Left cardiac atrium (tissue), 4 donors: Measurements from ENCODE around the gene HOXC6. TPM values are rescaled to one million over a fixed set of nuclear protein-coding genes. Genes with fewer than 3 reads are reported as not detected.

Experiments used
- ATAC-seq, 2 donors: fragments of 200-7000 bp; cut with Tn5 transposase; one replicate each; pipeline ENCODE4 v1.9.1; 2020; ENCODE audit warnings: mild to moderate bottlenecking in 2 of 2, moderate library complexity in 2 of 2
- DNase-seq: peaks from one replicate; pipeline ENCODE4 v3.0.0-alpha.2; 2020
- intact Hi-C, 2 donors: fragments of 100-400 bp; cut with DNase I; formaldehyde crosslinking; loops; one replicate each; pipeline versions ENCODE4 v1.14.1 to v1.15.1; 2022 to 2023
- total RNA-seq, 2 donors: library from RNA; stranded (reverse); fragmentation: NEBNext Ultra II Directional; extraction: Animal tissue kit (Norgen Biotek cat#: 25700); gene quantifications; one replicate each; pipeline ENCODE4 v1.2.1, GENCODE V29; 2021
- donor health status: DM: no; HTN: yes; CAD: no.
- donor health status: DM: no; HTN: yes; CAD: no; lungs with severe emphysema.
- donor health status: DM: yes; HTN: yes; CAD: no.
- donor health status: Dilated cardiomyopathy.

The HOXC6 gene
- total RNA-seq, 2 donors from 2014 or later: 0.50 TPM; not detected in 1

DNA sequence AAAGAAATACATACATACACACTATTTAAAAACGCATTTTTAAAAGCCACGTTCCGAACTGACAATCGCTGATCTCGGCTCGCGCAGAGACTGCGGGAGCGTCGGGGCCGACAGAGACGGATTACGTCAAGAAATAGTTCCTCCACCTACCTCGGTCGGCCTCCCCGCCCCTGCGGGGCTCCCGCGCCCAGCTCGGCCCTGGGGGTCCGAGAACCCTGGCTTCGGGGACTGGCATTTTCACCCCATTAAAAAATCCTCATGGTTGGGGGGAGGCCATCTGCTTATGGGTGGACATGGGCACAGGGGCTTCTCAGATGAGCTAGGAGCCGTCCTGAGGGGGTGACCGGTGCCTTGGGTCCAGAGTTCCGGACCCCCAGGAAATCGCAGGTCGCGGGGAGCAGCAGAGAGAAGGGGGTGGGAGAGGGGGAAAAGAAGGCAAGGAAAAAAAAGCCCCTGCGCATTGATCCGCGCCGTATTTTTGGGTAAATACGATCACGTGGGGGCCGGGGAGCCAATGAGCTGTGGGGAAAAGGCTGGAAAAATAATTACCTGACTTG lies 28.6 kb upstream of the HOXC6 start:
- no peak for ATAC-seq
- intact Hi-C loops: no loop called here
- DNase-seq: no peak

DNA sequence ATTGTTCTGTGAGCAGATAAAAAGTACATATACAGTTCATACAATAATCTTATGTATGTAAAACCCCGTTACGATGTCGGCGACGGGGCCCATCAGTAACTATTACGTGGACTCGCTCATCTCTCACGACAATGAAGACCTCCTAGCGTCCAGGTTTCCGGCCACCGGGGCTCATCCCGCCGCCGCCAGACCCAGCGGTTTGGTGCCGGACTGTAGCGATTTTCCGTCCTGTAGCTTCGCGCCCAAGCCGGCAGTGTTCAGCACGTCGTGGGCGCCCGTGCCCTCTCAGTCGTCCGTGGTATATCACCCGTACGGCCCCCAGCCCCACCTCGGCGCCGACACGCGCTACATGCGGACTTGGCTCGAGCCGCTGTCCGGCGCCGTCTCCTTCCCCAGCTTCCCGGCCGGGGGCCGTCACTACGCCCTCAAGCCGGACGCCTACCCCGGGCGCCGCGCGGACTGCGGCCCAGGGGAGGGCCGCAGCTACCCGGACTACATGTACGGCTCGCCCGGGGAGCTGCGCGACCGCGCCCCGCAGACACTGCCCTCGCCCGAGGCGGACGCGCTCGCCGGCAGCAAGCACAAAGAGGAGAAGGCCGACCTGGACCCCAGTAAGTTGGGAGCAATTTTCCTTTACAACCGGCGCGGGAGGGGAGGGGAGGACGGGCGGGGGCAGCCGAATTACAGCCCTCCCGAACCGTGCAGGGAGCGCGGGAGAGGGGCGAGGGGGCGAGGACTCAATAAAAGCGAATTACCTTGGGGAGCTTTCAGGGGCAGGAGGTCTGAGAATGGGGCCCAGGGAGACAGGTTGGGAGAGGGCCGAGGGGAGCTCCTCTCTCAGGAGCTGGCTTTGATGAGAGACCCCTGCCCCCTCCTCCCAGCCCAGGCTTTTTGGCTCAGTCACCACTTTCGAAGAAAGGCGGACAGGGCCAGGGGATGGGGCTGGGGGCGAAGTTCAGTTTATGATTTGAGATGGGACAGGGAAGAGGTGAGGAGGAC lies 27.8 kb upstream of the HOXC6 start, which contains the start of gene HOXC9:
Gene HOXC9, plus strand, starts transcription at position 46 of the 999 bp plus-strand sequence. Its CDS starts 28 bp downstream, at position 74.
- intact Hi-C loops: no loop called here
- DNase-seq: no peak
- peak in 1 of 2 donors; percentile 24 for ATAC-seq

DNA sequence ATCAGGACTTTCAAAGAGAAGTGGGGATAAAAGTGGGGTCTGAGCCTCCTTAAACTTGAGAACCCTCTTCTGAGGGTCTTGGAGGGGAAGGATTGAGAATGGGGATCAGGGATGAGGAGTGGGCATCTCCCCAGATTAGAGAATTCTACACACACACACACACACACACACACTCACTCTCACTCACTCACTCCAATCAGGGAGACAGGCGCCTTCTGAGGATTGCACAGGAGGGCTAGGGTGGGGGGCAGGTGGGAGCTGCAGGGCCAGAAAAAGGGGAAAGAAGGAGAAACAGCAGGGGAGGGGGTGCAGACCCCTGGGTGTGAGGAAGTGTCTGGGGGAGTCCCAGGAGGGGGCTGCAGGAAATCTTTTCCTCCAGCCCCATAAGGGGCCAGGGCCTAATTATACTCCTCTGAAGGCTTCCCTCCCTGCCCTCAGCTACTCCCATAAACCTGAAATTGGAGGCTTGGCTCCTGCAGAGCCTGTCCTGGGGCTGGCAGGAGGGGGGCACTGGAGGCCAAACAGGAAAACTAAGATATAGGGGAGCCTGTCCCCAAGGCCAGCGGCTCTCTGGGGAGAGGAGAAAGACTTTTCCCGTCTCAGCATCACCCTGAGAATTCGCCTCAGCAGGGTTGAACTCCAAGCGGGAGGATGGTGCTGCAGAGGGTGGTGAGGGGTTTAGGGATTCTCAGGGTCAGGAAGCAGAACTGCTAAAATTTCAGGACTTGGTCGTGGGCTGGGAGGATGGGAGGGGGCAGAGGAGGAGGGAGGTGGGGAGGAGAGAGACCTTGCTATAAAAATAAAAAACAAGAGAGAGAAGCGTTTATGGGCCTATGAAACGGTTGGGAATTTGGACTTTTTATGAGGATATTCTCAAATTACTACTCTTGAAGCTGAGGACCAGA lies 26.7 kb upstream of the HOXC6 start:
- intact Hi-C loops: no loop called here
- DNase-seq (no peak), ATAC-seq (no peak)

DNA sequence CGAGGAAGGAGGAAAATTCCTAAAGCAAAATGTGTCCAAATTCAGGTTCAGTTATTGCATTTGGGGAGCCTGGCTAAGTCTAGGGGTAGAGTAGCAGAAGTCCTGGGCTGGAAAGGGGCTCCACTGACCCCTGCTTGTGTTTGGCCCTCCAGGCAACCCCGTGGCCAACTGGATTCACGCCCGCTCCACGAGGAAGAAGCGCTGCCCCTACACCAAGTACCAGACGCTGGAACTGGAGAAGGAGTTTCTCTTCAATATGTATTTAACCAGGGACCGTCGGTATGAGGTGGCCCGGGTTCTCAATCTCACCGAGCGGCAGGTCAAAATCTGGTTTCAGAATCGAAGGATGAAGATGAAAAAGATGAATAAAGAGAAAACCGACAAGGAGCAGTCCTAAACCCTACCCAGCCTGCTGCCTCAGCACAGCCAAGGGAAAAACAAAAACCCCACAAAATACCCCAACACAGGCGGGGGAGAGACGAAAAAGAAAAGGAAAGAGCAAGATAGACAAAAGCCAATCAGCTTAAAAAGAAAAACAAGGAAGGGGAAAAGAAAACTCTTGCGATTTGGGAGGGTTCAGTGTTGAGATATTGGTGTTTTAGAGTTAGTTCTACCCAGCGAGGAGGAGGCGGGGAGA lies 25.8 kb upstream of the HOXC6 start:
- intact Hi-C loops: no loop called here
- no peak for ATAC-seq
- no peak for DNase-seq

DNA sequence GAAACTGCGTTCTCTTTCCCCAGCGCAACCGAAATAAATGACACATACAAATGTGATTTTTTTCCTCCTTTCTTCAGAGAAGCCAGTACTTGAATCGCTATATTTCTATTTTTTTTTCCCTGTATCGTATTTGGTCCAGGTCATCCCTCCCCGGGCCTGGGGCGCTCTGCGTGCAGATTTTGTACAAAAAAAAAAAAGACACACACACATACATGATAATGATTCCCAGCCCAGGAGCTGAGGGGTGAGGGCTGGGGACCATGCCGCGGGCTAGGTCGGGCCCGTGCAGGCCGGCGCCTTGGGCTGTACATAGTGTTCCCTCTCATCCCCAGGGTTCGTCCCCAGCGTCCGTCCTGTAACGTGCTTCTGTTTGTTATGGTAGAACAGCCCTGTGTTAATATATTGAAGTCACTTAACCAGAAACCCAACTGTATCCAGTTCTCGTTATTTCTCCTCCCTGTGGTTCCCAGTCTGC lies 25.3 kb upstream of the HOXC6 start:
- intact Hi-C loops: no loop called here
- no peak for DNase-seq
- ATAC-seq: no peak

DNA sequence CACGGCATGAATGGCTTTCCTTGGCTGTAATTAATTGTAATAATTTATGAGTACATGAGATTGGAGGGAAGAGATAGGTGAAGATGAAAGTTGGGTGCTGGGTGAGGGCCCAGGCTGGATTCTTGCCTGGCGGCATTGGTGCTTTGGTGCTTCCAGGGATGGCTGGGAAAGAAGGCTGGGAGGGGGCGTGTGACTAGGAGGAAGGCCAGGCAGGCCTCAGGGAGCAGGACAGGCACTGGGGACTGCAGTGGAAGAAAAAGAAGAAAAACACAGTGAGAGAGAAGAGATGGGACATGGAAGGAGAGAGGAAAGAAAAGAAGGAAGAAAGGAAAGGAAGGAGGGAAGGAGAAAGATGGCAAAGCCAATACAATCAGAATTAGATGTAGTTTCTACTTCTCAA lies 24.6 kb upstream of the HOXC6 start:
- DNase-seq: no peak
- intact Hi-C loops: loop anchor here in 1 of 2 donors (2.0 kb wide), 1 partner anchor 189 kb away; no protein-coding TSS in a partner anchor
- ATAC-seq: no peak

DNA sequence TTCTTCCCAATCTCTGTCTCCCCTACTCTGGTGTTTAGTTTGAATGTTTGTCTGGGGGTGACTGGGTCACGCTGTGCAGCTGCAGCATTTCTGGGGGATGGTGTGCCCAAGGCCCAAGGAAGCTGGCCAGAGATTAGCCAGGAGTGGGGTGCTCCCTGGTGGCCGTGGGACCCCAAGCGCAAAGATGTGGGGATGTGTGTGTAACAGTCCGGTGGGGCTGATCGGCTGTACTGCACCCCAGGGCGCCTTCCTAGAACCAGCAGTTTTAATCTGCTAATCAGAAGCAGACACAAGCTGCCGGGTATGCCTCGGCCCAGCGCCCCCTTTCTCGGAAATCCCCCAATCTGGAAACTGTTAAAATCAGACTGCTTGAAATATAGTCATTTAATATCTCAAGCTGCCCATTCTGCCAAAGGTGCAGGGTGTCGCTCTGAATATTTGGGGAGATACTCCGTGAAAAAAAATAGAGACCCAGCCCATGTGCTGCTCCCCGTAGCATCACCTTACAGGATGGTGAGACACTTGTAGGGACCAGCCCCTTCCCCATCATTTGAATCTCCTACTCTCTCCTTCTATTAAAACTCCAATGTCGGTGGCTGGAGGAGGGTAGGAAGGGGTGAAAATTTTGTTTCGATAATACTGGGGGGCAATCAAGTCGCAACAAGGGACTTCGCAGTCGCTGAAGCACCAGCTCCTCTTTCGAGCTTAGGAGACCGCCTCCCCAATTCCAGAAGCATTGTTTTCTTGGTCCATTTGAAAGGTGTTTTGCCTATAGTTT lies 24.0 kb upstream of the HOXC6 start:
- ATAC-seq: no peak
- intact Hi-C loops: loop anchor here in 1 of 2 donors (2.0 kb wide), 1 partner anchor 189 kb away; no protein-coding TSS in a partner anchor
- no peak for DNase-seq

DNA sequence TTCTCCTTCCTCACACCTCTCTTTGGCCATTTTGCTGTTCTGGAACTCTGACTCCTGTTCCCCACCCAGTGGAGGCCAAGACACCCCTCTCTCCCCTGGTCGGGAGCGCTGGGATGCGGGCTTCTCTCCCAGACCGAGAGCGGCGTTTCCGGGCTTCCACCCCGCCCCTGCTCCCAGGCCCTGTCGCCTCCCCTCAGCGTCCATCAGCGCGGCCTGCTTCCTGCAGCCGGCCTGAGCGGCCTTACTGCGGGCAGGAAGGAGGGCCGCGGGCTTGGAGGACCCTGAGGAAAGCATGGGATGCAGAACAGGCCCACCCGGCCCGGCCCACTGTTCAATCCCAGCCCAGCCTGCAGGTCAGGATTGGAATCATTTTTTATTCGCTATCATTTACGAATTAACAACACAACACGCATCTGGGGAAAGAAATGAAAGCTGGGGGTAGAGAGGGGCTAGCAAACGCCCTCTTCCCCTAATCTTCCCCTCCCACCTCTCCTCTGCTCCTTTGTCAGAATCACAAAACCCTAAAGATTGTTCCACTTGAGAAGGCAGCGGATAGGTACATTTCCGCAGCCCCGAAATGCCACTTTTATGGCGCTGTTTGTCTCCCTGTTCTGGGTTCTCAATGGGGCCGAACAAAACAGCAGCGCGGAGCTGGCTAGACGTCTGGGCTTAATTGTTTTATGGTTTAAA lies 23.3 kb upstream of the HOXC6 start:
- intact Hi-C loops: loop anchor here in 1 of 2 donors (2.0 kb wide), 1 partner anchor 188 kb away; no protein-coding TSS in a partner anchor
- DNase-seq (no peak), ATAC-seq (no peak)

DNA sequence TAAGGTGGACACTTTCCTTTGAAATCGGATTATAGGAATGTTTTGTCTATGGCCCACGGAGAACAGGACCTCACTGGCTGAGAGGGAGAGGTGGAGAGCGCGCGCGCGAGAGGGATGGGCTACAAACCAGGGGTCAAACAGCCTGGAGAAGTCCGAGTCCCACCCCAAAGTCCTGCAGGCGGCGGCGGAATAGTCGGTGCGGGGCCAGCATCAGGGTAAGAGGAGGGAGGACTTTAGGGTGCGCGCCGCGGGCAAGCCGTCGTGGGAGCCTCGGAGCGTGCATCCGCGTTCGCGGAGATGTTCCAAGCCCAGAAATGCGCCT lies 22.7 kb upstream of the HOXC6 start:
- ATAC-seq (no peak), DNase-seq (no peak)
- intact Hi-C loops: loop anchor here in 1 of 2 donors (2.0 kb wide), 1 partner anchor 187 kb away; no protein-coding TSS in a partner anchor

DNA sequence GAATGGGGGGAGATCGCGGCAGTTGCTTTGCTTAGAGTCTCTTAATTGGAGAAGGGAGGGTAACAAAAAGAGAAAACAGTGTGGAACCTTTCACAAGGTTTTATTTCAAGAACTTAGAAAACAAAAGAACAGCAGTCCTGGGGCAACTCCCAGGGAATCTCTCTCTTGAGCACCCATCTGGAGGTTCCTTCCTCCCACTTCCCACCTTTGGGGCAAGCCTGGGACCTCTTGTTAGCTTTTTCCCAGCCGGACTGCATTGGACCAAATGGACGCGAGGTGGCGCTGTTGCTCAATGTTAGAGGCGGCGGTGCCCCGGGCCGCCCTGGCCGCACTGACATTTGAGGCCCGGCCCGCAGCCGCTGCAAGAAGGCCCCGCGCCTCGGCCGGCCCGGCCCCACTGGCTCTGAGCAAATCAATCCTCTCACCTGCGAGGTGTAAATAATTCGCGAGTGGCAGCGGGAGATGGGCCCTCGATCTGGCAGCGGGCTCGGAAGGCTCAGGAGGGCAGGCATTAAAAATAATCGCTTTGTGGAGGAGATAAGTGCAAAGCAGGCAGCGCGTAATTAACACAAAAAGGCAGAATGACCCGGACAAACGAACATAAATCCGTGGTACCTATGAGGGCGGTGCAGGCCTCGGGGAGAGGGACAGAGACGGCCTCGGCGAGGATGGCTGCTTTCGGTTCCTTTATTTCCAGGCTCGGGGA lies 22.2 kb upstream of the HOXC6 start:
- ATAC-seq (peak; percentile 90), DNase-seq (peak; percentile 86)
- intact Hi-C loops: loop anchor here in 1 of 2 donors (2.0 kb wide), 1 partner anchor 187 kb away; no protein-coding TSS in a partner anchor

DNA sequence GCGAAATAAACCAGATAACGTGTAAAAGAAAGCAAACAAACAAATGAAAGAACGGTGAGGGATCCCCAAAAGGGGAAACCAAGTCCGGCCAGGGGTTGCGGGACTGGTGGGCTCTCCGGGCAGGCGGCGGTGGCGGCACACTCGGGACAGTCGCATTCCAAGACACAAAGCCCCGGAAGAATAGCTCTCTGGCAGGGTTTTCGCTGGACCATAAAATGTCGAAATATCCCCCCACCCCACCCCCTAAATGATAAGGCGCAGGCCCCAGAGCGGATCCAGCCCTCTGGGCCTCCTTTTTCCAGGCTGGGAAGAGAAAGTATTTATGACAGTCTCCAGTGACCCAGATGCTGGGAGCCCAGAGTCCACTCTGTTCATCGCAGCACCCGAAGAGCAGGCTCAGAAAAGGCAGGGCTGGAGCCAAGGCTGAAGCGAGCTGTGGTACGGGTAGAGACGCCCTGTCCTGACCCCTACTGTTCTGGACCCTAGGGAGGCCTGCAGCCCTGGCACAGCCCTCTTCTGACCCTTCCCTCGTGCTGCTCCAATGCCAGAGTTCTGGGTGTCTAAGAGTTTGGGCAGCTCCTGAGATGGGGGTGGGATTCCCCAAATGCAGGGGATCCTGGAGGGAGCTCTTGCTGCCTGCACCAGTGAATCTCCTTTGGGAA lies 21.6 kb upstream of the HOXC6 start:
- intact Hi-C loops: no loop called here
- no peak for ATAC-seq

DNA sequence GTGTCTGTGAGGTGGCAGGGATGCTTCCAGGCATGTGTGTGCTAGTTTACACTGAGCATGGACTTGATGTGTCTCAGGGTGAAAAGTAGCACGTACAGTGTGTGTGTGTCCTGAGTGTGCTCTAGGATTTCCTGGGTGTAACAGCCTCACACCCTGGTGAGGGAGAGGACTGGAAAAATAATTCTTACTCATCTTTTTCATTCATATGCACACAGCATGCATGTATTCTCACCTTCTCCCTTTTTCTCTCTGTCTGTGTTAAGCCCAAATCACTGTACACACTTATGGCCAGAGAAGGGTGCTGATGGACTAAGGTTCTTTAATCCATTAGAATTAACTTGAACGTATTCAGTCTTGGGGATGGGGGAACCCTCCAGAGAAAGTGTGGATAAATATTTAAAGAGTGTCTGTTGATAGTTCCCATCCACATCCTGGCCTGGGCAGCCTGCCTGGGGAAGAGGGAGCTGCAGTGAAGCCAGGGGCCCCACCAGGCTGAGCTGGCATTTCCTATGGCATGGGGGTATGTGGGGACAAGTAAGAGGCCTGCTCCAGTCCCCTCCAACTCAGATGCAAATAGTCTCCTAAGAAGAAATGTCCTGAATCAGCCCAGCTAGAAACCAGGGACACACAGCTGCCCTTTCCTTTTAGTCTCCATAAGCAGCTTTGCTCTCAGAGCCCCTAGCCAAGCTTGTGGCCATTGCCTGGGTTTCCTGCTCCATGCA lies 20.5 kb upstream of the HOXC6 start:
- intact Hi-C loops: loop anchor here in 1 of 2 donors (2.0 kb wide), 1 partner anchor 185 kb away; no protein-coding TSS in a partner anchor
- no peak for DNase-seq

More for the DNA sequence above, 21.6 kb upstream of the HOXC6 start:
- no peak for DNase-seq

DNA sequence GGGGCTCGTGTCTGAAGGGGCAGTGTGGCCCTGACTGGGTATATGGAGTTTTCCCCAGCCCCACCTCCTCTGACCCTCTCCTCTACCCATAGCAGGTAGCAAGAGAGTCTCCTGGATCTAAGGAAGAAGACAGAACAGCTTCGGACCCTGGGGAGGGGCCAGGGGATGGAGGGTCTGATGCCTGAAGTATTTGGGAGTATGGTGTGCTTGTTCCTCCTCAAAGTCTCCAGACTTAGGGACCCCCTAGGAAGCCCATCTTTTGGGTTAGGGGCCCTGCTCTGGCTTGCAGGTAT lies 20.0 kb upstream of the HOXC6 start:
- ATAC-seq: no peak
- DNase-seq: no peak
- intact Hi-C loops: loop anchor here in 1 of 2 donors (2.0 kb wide), 1 partner anchor 185 kb away; no protein-coding TSS in a partner anchor

More for the DNA sequence above, 20.5 kb upstream of the HOXC6 start:
- ATAC-seq: no peak

DNA sequence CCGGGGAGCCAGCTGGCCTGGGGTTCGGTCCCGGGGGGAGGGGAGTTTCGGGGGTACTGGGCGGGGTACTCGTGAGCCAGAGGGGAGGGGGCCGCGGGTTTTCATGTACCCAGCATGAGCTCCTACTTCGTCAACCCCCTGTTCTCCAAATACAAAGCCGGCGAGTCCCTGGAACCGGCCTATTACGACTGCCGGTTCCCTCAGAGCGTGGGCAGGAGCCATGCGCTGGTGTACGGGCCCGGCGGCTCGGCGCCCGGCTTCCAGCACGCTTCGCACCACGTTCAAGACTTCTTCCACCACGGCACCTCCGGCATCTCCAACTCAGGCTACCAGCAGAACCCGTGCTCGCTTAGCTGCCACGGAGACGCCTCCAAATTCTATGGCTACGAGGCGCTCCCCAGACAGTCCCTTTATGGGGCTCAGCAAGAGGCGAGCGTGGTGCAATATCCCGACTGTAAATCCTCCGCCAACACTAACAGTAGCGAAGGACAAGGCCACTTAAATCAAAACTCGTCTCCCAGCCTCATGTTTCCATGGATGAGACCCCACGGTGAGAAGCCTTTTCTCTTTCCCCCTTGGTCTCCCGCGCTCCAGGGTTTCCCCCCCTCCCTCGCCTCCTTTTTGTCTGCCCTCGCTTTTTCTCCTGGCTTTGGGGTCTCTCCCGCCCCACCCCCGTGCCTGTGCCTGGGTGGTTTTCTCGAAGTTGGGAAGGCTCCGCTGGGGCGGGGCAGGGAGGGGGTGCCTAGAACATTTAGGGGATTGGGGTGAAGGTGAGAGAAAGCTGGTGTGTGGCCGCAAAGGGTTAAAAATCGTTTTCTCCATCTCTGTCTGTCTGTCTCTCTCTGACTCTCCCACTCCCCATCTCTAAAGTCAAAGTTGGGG lies 18.8 kb upstream of the HOXC6 start:
- DNase-seq (no peak), ATAC-seq (no peak)
- intact Hi-C loops: loop anchor here in 1 of 2 donors (2.0 kb wide), 1 partner anchor 183 kb away; no protein-coding TSS in a partner anchor
